SU-DHL-6 (cell line): ENCODE results near the gene SETBP1.

Source experiments
- H2AFZ ChIP-seq: fragments of 200-600 bp; sonication (generic); 2 replicates; pipeline ENCODE4 v1.6.1; 2014; ENCODE audit warnings: low read depth, mild to moderate bottlenecking, moderate library complexity, mixed read lengths, antibody characterized with exemption, low read length; ENCODE audit not compliant: severe bottlenecking
- H3F3A ChIP-seq: fragments of 200-600 bp; shearing (Covaris generic); 2 replicates; pipeline ENCODE4 v1.6.0; 2016; ENCODE audit warnings: antibody characterized with exemption, mild to moderate bottlenecking; ENCODE audit not compliant: insufficient read depth
- H3K27ac ChIP-seq: fragments of 200-600 bp; sonication (generic); 2 replicates; pipeline ENCODE4 v1.5.1; 2016; ENCODE audit warnings: low read depth, mild to moderate bottlenecking, low read length, moderate library complexity, mixed read lengths
- H3K27me3 ChIP-seq: fragments of 200-600 bp; sonication (generic), shearing (Covaris generic); 2 replicates; pipeline ENCODE4 v1.6.0; 2014; ENCODE audit warnings: mild to moderate bottlenecking, low read length
- H3K36me3 ChIP-seq: fragments of 200-600 bp; sonication (generic); 2 replicates; pipeline ENCODE4 v1.6.1; 2014; ENCODE audit warnings: mild to moderate bottlenecking, low read length, mixed read lengths
- H3K4me2 ChIP-seq: fragments of 300-600, 200-600 bp; shearing (Covaris generic), sonication (generic); 2 replicates; pipeline ENCODE4 v1.6.0; 2014; ENCODE audit warnings: low read length, low read depth, mild to moderate bottlenecking; ENCODE audit not compliant: poor library complexity, severe bottlenecking
- H3K4me3 ChIP-seq: fragments of 200-600 bp; sonication (generic); 2 replicates; pipeline ENCODE4 v1.5.1; 2014; ENCODE audit warnings: antibody characterized with exemption, low read length, mild to moderate bottlenecking, mixed read lengths; ENCODE audit not compliant: insufficient read depth, poor library complexity, severe bottlenecking
- H3K79me2 ChIP-seq: fragments of 200-600 bp; sonication (generic); 2 replicates; pipeline ENCODE4 v1.6.1; 2014; ENCODE audit warnings: mild to moderate bottlenecking, low read length, moderate library complexity; ENCODE audit not compliant: insufficient read depth
- H3K9ac ChIP-seq: fragments of 200-600 bp; sonication (generic); 2 replicates; pipeline ENCODE4 v1.7.0; 2014; ENCODE audit warnings: mild to moderate bottlenecking, low read length
- H3K9me2 ChIP-seq: fragments of 200-600 bp; sonication (generic); replicated peaks from 2 replicates; pipeline ENCODE4 v1.6.1; 2014; ENCODE audit warnings: low read length; ENCODE audit not compliant: insufficient read depth
- H3K9me3 ChIP-seq: fragments of 200-600 bp; sonication (generic); 2 replicates; pipeline ENCODE4 v1.6.1; 2014; ENCODE audit warnings: low read length, mixed read lengths; ENCODE audit not compliant: insufficient read depth
- H4K20me1 ChIP-seq: fragments of 200-600 bp; sonication (generic); 2 replicates; pipeline ENCODE4 v1.6.1; 2014; ENCODE audit warnings: low read depth, mild to moderate bottlenecking, antibody characterized with exemption, low read length, moderate library complexity, mixed read lengths
- CTCF ChIP-seq: fragments of 200-600 bp; sonication (generic); IDR thresholded peaks from one replicate; pipeline ENCODE4 v1.5.1; 2017; ENCODE audit warnings: antibody characterized with exemption, mild to moderate bottlenecking, low read length, moderate library complexity; ENCODE audit not compliant: insufficient read depth, poor library complexity, severe bottlenecking
- EZH2phosphoT487 ChIP-seq: fragments of 200-600 bp; sonication (generic), shearing (Covaris generic); conservative IDR thresholded peaks from 2 replicates; pipeline ENCODE4 v1.6.1; 2018; ENCODE audit warnings: mild to moderate bottlenecking, antibody characterized with exemption, low read length, moderate library complexity, mixed read lengths

Gene SETBP1

DNA sequence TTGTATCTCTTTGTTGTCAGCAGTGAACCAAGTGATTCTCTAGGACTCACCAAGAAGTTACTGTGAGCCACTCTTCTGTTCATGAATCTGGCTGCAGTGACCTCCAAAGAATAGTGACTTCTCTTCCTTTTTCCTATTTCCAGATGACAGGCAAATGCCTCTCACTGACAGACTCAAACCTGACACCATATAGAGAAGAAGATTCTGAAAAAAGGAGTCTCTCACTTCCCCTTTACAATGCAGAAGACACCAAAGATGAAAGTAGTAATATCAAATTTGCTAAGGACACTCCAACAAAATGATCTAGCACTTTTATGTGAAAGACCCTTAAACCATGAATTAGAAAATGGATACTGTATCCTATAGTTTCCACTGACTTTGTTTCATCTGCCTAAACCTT lies 44.4 kb upstream of the SETBP1 start:
- H3K9ac ChIP-seq = no peak overlapping the region
- no peaks in the 10 kb centered on the region for H3K27me3 ChIP-seq
- TF ChIP-seq EZH2phosphoT487 = no peak
- H4K20me1 ChIP-seq = no peaks in the 10 kb centered on the region
- H3K27ac ChIP-seq = no peak overlapping the region
- H3K36me3 ChIP-seq = no peaks in the 10 kb centered on the region
- H3K9me2 ChIP-seq = no peaks in the 10 kb centered on the region
- H3K4me3 ChIP-seq = no peak overlapping the region
- H2AFZ ChIP-seq = no peak overlapping the region
- H3K9me3 ChIP-seq = no peaks in the 10 kb centered on the region
- H3K4me2 ChIP-seq = no peak overlapping the region
- H3K79me2 ChIP-seq = no peaks in the 10 kb centered on the region
- no peaks in the 10 kb centered on the region for H3F3A ChIP-seq

DNA sequence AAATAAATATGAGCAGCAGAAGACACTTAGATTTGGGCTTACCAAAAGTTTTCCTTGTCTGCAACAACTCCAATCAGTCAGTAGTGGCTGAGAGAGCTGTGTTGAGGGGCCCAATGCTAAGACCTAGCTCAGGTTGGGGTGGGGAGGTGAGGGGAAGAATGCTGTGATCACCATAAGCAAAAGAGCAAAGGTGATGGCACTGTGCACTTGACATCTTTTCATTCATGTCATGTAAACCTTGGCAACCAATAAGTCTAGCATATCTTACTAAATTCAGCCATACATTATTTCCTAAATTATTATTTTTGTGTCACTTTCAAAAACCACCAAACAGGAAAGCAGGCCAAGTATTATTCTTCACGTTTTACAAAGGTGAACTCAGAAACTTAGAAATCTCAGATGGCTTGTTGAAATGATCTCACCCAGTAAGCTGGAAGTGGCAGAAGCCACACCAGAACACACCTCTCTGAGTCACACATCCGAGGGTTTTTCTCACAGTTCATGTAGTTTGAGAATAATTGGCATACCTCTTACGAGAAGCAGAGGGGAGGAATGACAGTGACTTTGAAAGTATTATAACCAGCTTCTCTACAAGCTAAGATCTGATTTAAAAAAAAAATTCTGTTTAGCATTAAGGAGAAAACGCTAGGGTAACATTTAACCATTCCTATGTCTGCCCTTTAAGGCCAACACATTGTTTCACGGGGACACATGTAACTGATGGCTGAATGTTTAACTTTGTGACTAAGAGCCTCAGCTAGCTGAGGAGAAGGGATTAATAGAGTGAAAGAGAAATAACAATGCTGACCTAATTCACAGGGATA lies 43.3 kb upstream of the SETBP1 start:
- no peaks in the 10 kb centered on the region for H3K9me2 ChIP-seq
- no peak overlapping the region for H3K4me2 ChIP-seq
- H3K79me2 ChIP-seq = no peaks in the 10 kb centered on the region
- H2AFZ ChIP-seq = no peak overlapping the region
- no peak overlapping the region for H3K9ac ChIP-seq
- no peaks in the 10 kb centered on the region for H3K9me3 ChIP-seq
- TF ChIP-seq CTCF (no peak), EZH2phosphoT487 (no peak)
- no peak overlapping the region for H3K27ac ChIP-seq
- H3F3A ChIP-seq = no peaks in the 10 kb centered on the region
- H3K36me3 ChIP-seq = no peaks in the 10 kb centered on the region
- no peak overlapping the region for H3K4me3 ChIP-seq
- no peaks in the 10 kb centered on the region for H4K20me1 ChIP-seq
- no peaks in the 10 kb centered on the region for H3K27me3 ChIP-seq

- no peaks in the 10 kb centered on the region for H3F3A ChIP-seq
- no peak overlapping the region for H3K9ac ChIP-seq
- no peak overlapping the region for H2AFZ ChIP-seq
- peaks cover 3% of the 10 kb centered on the region; the same call in 1 of the 2 replicates for H3K27me3 ChIP-seq
- H4K20me1 ChIP-seq = no peaks in the 10 kb centered on the region
- H3K4me2 ChIP-seq = no peak overlapping the region
- H3K9me2 ChIP-seq = no peaks in the 10 kb centered on the region
- H3K27ac ChIP-seq = no peak overlapping the region
- H3K4me3 ChIP-seq = no peak overlapping the region
- H3K79me2 ChIP-seq = no peaks in the 10 kb centered on the region
- H3K9me3 ChIP-seq = no peaks in the 10 kb centered on the region
- TF ChIP-seq CTCF = no peak
- no peak for TF ChIP-seq EZH2phosphoT487
- H3K36me3 ChIP-seq = no peaks in the 10 kb centered on the region
Measured at GRCh38 chr18:44638034-44638540, 42.6 kb upstream of the SETBP1 start.

DNA sequence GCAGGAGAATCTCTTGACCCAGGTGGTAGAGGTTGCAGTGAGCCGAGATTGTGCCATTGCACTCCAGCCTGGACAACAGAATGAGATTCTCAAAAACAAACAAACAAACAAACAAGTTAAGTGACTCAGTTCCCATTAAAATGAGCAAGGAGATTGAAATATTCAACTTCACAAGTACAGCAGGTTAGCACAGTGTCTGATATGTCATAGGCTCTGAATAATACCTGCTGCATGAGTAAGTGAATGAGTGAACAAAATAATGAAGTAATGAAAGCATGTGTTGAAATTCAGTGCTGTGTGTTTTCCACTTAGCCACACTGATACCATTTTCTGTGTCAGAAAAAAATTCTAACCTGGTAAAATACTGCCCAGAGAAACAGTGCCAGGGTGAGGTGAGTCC lies 41.9 kb upstream of the SETBP1 start:
- Histone ChIP-seq H3K36me3 (no peaks in the 10 kb centered on the region), H3K4me2 (no peak overlapping the region), H3K27ac (no peak overlapping the region), H2AFZ (no peak overlapping the region), H3K4me3 (no peak overlapping the region), H3K27me3 (peaks cover 3% of the 10 kb centered on the region; the same call in 1 of the 2 replicates), H3F3A (no peaks in the 10 kb centered on the region), H3K79me2 (no peaks in the 10 kb centered on the region), H3K9me2 (no peaks in the 10 kb centered on the region), H3K9me3 (no peaks in the 10 kb centered on the region), H4K20me1 (no peaks in the 10 kb centered on the region), H3K9ac (no peak overlapping the region)
- no peak for TF ChIP-seq CTCF
- no peak for TF ChIP-seq EZH2phosphoT487
